HepG2 (cell line): ENCODE measurements around the gene FAM24A.

Experiments used
- BCL6 ChIP-seq: IDR thresholded peaks from 2 replicates; pipeline ENCODE4 v1.6.1; 2016; ENCODE audit warnings: missing genetic modification reagents, missing compliant biosample characterization
- HDAC2 ChIP-seq: sonication (generic); formaldehyde crosslinking; IDR thresholded peaks from 2 replicates; pipeline ENCODE4 v1.4.0; 2020; ENCODE audit warnings: missing genetic modification reagents

DNA sequence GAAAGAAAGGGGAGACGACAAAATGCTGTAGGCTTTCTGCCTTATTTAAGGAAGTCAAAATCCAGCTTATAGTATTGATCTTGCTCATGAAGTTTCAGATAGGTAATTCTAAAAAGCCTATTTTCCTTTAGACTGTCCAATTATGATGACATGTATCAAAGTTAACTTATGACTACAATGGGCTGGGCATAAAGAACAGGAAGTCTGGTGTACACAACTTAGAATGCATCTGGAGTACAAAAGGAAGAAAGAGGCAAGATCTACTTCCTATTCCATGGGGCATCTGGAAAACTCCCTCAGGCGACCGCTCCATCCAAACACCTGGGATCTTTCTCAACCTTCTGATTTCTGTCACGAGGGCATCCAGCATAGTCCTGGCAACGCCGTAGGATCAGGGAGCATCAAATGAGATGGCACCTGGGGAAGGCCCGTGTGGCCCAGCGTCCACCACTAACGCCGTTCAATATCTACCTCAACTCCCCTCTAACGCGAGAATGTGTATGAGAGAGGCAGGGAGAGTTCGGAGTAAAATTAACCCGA lies 31.5 kb upstream of the FAM24A start:
- TF ChIP-seq BCL6 (CRISPR knock-in tag) = no peak
- TF ChIP-seq HDAC2 (CRISPR knock-in tag) = no peak
